ENCODE results near the gene GALNT6.
A peak's percentile ranks its signal among the peaks of the same experiment; 100 is the strongest.

GALNT6 gene

DNA sequence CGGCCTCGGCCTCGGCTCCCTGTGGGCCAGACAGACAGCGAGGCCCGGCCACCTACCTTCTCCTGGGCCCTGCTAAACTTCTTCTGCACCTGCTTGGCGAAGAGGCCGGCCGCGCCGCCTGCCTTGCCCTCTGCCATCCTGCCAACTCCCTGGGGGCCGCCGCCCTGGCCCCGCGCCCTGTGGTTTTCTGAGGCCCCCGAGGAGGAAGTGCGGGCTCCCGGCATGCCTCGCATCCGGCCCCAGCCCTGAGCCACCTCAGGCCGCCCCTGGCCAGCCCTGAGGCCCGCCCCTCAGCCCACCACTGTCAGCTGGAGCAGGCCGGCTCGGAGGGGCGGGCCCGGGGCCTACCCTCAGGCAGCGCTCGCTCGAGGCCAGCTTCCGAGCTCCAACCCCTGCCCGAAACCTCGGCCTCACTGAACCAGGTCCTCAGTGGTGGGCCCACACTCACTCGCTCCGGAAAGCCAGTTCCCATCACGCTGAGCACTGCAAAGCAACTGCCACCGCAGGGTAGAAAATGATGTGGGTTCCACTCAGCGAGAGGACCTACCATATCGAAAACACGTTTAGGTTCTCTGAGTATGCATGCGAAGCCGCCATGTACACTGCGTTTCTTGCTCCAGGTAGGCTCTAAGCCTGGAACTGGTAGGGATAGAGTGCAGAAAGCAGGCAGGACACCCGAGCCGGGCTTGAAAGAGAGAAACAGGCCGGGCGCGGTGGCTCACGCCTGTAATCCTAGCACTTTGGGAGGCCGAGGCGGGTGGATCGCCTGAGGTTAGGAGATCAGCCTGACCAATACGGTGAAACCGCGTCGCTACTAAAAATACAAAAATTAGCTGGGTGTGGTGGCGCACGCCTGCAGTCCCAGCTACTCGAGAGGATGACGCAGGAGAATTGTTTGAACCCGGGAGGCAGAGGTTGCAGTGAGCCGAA is 67.0 kb downstream of the GALNT6 start, which contains the start of gene BIN2:
Gene BIN2 (minus strand): TSS at position 209 of the 930 bp plus-strand sequence. CDS start 72 bp downstream, at position 137.
- no peak for TF ChIP-seq EZH2phosphoT487 (IDR thresholded peaks at IDR 0.05; ENCODE audit: borderline replicate concordance, low read length)
- TF ChIP-seq, protein P1, sequence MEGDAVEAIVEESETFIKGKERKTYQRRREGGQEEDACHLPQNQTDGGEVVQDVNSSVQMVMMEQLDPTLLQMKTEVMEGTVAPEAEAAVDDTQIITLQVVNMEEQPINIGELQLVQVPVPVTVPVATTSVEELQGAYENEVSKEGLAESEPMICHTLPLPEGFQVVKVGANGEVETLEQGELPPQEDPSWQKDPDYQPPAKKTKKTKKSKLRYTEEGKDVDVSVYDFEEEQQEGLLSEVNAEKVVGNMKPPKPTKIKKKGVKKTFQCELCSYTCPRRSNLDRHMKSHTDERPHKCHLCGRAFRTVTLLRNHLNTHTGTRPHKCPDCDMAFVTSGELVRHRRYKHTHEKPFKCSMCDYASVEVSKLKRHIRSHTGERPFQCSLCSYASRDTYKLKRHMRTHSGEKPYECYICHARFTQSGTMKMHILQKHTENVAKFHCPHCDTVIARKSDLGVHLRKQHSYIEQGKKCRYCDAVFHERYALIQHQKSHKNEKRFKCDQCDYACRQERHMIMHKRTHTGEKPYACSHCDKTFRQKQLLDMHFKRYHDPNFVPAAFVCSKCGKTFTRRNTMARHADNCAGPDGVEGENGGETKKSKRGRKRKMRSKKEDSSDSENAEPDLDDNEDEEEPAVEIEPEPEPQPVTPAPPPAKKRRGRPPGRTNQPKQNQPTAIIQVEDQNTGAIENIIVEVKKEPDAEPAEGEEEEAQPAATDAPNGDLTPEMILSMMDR (IDR thresholded peaks at IDR 0.05; ENCODE audit: low read depth, low read length, poor library complexity, severe bottlenecking): no peak
- Histone ChIP-seq H3K9me2 (replicated peaks; ENCODE audit: control insufficient read depth, low read length) (no peaks in the 10 kb centered on the region), H3K4me3 (ENCODE audit: low read length) (0 out of 2 replicates have a peak within 1 kb of the TSS, but pooled peaks have one; percentile 17), H3K4me1 (ENCODE audit: control insufficient read depth, low read length) (peaks cover 20% of the 10 kb centered on the region), H3K79me2 (ENCODE audit: control insufficient read depth, low read length) (no peaks in the 10 kb centered on the region), H3K27ac (ENCODE audit: low read depth, low read length) (no peak within 1 kb of the TSS), H3F3A (ENCODE audit: control insufficient read depth, insufficient read depth) (no peaks in the 10 kb centered on the region), H3K9me3 (ENCODE audit: control insufficient read depth, insufficient read depth, low read length) (no peaks in the 10 kb centered on the region), H3K4me2 (ENCODE audit: low read length) (peak within 1 kb of the TSS; percentile 39), H3K27me3 (ENCODE audit: control insufficient read depth, low read length) (peaks cover 44% of the 10 kb centered on the region), H3K36me3 (ENCODE audit: control insufficient read depth, low read length) (no peaks in the 10 kb centered on the region), H4K20me1 (ENCODE audit: control insufficient read depth, insufficient read depth, low read depth, low read length) (no peaks in the 10 kb centered on the region)

DNA sequence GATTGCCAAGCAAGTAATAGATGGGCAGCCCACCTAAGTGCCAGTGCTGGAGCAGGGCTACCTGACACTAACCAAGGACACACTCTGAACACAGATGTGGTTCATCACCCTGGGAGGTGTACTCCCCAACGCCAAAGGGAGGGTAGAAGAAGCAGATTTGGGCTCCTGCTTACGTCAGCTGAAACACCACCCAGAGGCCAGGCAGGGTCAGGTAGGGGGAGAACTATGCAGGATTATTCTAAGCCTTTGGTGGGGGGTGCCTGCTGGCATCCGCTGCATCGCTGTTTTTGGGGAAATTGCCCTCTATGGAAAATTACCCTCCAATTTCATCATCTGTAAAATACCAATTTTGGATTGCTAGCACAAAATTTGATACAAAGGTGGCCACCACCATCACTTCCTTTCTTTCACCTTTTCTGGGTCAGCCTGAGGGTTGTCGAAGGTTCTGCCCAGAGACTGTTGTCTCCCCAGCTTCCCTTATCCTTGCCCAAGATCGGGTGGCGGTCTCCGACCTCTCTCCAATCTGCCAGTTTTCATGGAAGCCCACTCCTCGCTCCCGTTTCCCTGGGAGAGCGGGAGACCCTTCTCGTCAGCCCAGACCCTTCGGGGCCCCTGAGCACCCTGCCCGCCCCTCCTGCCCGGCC is 67.8 kb downstream of the GALNT6 start:
- Histone ChIP-seq H3K27ac (ENCODE audit: low read depth, low read length) (no peak overlapping the region), H3F3A (ENCODE audit: control insufficient read depth, insufficient read depth) (no peaks in the 10 kb centered on the region), H3K4me1 (ENCODE audit: control insufficient read depth, low read length) (peaks cover 20% of the 10 kb centered on the region)

DNA sequence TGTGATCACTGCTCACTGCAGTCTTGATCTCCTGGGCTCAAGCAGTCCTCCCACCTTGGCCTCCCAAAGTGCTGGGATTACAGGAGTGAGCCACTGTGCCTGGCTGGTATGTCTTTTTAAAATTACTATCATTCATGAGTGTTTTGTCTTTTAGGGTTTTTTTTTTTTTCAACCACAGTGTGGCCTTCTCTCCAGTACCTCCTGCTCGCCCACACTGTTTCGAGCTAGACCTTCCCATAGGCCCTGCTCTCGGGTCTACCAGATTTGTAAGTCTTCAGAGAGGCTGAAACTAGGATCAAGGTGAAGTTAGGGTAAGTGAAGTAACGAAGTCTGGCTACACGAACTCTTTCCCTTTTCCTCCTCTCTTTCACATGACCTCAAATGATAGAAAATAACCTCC is 68.8 kb downstream of the GALNT6 start:
- Histone ChIP-seq H3K4me2 (ENCODE audit: low read length) (no peak overlapping the region), H3K27me3 (ENCODE audit: control insufficient read depth, low read length) (peaks cover 50% of the 10 kb centered on the region), H3K27ac (ENCODE audit: low read depth, low read length) (no peak overlapping the region), H4K20me1 (ENCODE audit: control insufficient read depth, insufficient read depth, low read depth, low read length) (no peaks in the 10 kb centered on the region), H3K79me2 (ENCODE audit: control insufficient read depth, low read length) (no peaks in the 10 kb centered on the region), H3F3A (ENCODE audit: control insufficient read depth, insufficient read depth) (no peaks in the 10 kb centered on the region), H3K9me2 (replicated peaks; ENCODE audit: control insufficient read depth, low read length) (no peaks in the 10 kb centered on the region), H3K4me3 (ENCODE audit: low read length) (no peak overlapping the region), H3K4me1 (ENCODE audit: control insufficient read depth, low read length) (peaks cover 20% of the 10 kb centered on the region), H3K36me3 (ENCODE audit: control insufficient read depth, low read length) (no peaks in the 10 kb centered on the region), H3K9me3 (ENCODE audit: control insufficient read depth, insufficient read depth, low read length) (no peaks in the 10 kb centered on the region)
- TF ChIP-seq, protein P1 (IDR thresholded peaks at IDR 0.05; ENCODE audit: low read depth, low read length, poor library complexity, severe bottlenecking): no peak
- TF ChIP-seq EZH2phosphoT487 (IDR thresholded peaks at IDR 0.05; ENCODE audit: borderline replicate concordance, low read length): no peak

More for the DNA sequence above, 67.8 kb downstream of the GALNT6 start:
- Histone ChIP-seq H4K20me1 (ENCODE audit: control insufficient read depth, insufficient read depth, low read depth, low read length) (no peaks in the 10 kb centered on the region), H3K9me3 (ENCODE audit: control insufficient read depth, insufficient read depth, low read length) (no peaks in the 10 kb centered on the region), H3K9me2 (replicated peaks; ENCODE audit: control insufficient read depth, low read length) (no peaks in the 10 kb centered on the region), H3K27me3 (ENCODE audit: control insufficient read depth, low read length) (peaks cover 50% of the 10 kb centered on the region), H3K36me3 (ENCODE audit: control insufficient read depth, low read length) (no peaks in the 10 kb centered on the region), H3K79me2 (ENCODE audit: control insufficient read depth, low read length) (no peaks in the 10 kb centered on the region), H3K4me2 (ENCODE audit: low read length) (peak overlapping the region; percentile 39), H3K4me3 (ENCODE audit: low read length) (0 out of 2 replicates have a peak overlapping the region, but pooled peaks have one; percentile 17)
- TF ChIP-seq EZH2phosphoT487 (IDR thresholded peaks at IDR 0.05; ENCODE audit: borderline replicate concordance, low read length): no peak
- TF ChIP-seq, protein P1 (IDR thresholded peaks at IDR 0.05; ENCODE audit: low read depth, low read length, poor library complexity, severe bottlenecking): no peak

Measured in DOHH2 (cell line).